Osteocyte (in vitro differentiated cells): ENCODE results near the gene GANAB. TPM values are rescaled to one million over a fixed set of nuclear protein-coding genes. Genes with fewer than 3 reads are reported as not detected.
A peak's percentile ranks its signal among the peaks of the same experiment; 100 is the strongest.
"Not testable (repeated sequence)": the region's sequence is repeated elsewhere in the genome, so short reads cannot be mapped to it uniquely, and the experiment has no call there.

Experiments used
- DNase-seq: peaks from one replicate; pipeline ENCODE4 v3.0.0; 2021; ENCODE audit warnings: mixed read lengths; ENCODE audit not compliant: unreplicated experiment; ENCODE audit errors: extremely low spot score
- H3K27ac Mint-ChIP-seq: one replicate; pipeline ENCODE4 v1.8.0; 2021; ENCODE audit warnings: mild to moderate bottlenecking, mixed read lengths; ENCODE audit not compliant: unreplicated experiment
- H3K27me3 Mint-ChIP-seq: one replicate; pipeline ENCODE4 v1.8.0; 2021; ENCODE audit warnings: mixed read lengths; ENCODE audit not compliant: unreplicated experiment
- H3K36me3 Mint-ChIP-seq: one replicate; pipeline ENCODE4 v1.8.0; 2021; ENCODE audit warnings: mixed read lengths; ENCODE audit not compliant: unreplicated experiment
- H3K4me1 Mint-ChIP-seq: one replicate; pipeline ENCODE4 v1.8.0; 2021; ENCODE audit warnings: mixed read lengths; ENCODE audit not compliant: unreplicated experiment
- H3K4me3 Mint-ChIP-seq: one replicate; pipeline ENCODE4 v1.8.0; 2021; ENCODE audit warnings: mild to moderate bottlenecking, moderate library complexity, mixed read lengths; ENCODE audit not compliant: unreplicated experiment
- H3K9me3 Mint-ChIP-seq: one replicate; pipeline ENCODE4 v1.8.0; 2021; ENCODE audit warnings: mixed read lengths; ENCODE audit not compliant: unreplicated experiment
- CTCF ChIP-seq: fragments of 200-600 bp; sonication (generic); IDR thresholded peaks from 2 replicates; pipeline ENCODE4 v1.5.0; 2021; ENCODE audit warnings: antibody characterized with exemption, mild to moderate bottlenecking, moderate library complexity
- total RNA-seq: library from RNA; stranded (reverse); gene quantifications from 2 replicates; pipeline ENCODE4 v1.2.1, GENCODE V29; 2021

GANAB gene
- total RNA-seq, 1 donor from 2014 or later = 366 TPM

GRCh38 chr11:62621027-62621566 lies 25.3 kb downstream of the GANAB start:
- Mint-ChIP-seq H3K36me3 (peaks cover 11% of the 10 kb centered on the region), H3K4me3 (peak overlapping the region; percentile 94), H3K4me1 (peaks cover 18% of the 10 kb centered on the region)

GRCh38 chr11:62616957-62617356 lies 29.5 kb downstream of the GANAB start:
- not testable (repeated sequence) for DNase-seq, H3K36me3 Mint-ChIP-seq, H3K4me3 Mint-ChIP-seq, H3K27me3 Mint-ChIP-seq, H3K9me3 Mint-ChIP-seq, H3K27ac Mint-ChIP-seq
- peaks cover 14% of the 10 kb centered on the region for H3K4me1 Mint-ChIP-seq

More at GRCh38 chr11:62621027-62621566, 25.3 kb downstream of the GANAB start:
- Mint-ChIP-seq H3K27me3 (no peaks in the 10 kb centered on the region), H3K9me3 (no peaks in the 10 kb centered on the region), H3K27ac (peak overlapping the region; percentile 88)
- DNase-seq = no peak
- TF ChIP-seq CTCF = no peak

- no peaks in the 10 kb centered on the region for H3K9me3 Mint-ChIP-seq
- no peaks in the 10 kb centered on the region for H3K27me3 Mint-ChIP-seq
- DNase-seq = no peak
- H3K4me3 Mint-ChIP-seq = no peak overlapping the region
- no peak overlapping the region for H3K27ac Mint-ChIP-seq
- no peaks in the 10 kb centered on the region for H3K36me3 Mint-ChIP-seq
- peaks cover 17% of the 10 kb centered on the region for H3K4me1 Mint-ChIP-seq
- no peak for TF ChIP-seq CTCF
Measured at GRCh38 chr11:62615521-62615920, 30.9 kb downstream of the GANAB start.

GRCh38 chr11:62614275-62614674 lies 32.1 kb downstream of the GANAB start:
- Mint-ChIP-seq H3K27ac (peak overlapping the region; percentile 68), H3K27me3 (no peaks in the 10 kb centered on the region), H3K36me3 (no peaks in the 10 kb centered on the region), H3K4me1 (peaks cover 19% of the 10 kb centered on the region), H3K4me3 (no peak overlapping the region), H3K9me3 (no peaks in the 10 kb centered on the region)
- DNase-seq = no peak
- no peak for TF ChIP-seq CTCF

GRCh38 chr11:62613291-62613778 lies 33.1 kb downstream of the GANAB start:
- no peak for TF ChIP-seq CTCF
- DNase-seq = no peak
- H3K27me3 Mint-ChIP-seq = no peaks in the 10 kb centered on the region
- H3K4me3 Mint-ChIP-seq = no peak overlapping the region
- peak overlapping the region; percentile 68 for H3K27ac Mint-ChIP-seq
- H3K4me1 Mint-ChIP-seq = peaks cover 19% of the 10 kb centered on the region
- H3K36me3 Mint-ChIP-seq = peaks cover 2% of the 10 kb centered on the region
- H3K9me3 Mint-ChIP-seq = no peaks in the 10 kb centered on the region
